Activated CD8-positive, alpha-beta memory T cell treated with anti-CD3 and anti-CD28 coated beads for 48 hours (primary cell): ENCODE data around the gene CLIC4.
"Not testable (repeated sequence)": the region's sequence is repeated elsewhere in the genome, so short reads cannot be mapped to it uniquely, and the experiment has no call there.

Source experiments
- DNase-seq, 3 experiments: peaks; one replicate each; pipeline ENCODE4 v3.0.0-alpha.2; 2020; ENCODE audit warnings: low read depth in 2 of 3, low spot score in 2 of 3

CLIC4 gene

DNA sequence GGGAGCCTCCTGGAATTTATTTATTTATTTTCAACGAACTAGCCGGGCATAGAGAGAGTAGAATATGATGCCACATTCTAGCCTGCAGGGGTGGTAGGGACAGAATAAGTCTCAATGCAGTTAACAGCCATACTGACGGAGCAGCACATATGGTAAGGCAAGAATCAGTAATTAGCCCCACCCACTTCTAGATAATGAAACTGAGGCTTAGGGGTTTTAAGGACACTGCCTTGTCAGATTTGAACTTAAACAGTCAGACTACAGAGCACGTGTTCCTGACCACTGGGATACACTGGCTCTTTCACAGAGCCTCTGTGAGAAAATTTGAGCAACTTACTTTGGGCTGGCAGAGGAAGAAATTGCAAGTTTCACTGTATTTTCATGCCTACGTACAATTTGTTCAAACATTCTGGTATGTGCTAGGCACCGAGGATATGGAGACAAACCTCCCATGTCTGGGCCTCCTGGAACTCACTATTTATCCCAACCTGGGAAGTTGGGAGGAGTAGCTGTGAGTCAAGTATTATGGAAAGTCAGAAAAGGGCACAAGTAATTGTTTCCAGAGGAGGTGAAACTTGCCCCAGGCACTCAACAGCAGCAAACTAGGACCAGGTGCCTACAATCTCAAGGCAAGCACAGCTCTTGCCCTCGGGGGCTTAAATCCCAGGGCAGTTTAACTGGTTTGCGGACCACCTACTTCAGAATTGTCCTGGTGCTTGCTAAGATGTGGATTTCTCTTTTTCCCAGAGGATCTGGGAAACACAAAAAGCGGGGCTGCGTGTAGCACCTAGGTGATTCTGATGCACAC, 1.6 kb upstream of the CLIC4 start:
- DNase-seq, result no peak

DNA sequence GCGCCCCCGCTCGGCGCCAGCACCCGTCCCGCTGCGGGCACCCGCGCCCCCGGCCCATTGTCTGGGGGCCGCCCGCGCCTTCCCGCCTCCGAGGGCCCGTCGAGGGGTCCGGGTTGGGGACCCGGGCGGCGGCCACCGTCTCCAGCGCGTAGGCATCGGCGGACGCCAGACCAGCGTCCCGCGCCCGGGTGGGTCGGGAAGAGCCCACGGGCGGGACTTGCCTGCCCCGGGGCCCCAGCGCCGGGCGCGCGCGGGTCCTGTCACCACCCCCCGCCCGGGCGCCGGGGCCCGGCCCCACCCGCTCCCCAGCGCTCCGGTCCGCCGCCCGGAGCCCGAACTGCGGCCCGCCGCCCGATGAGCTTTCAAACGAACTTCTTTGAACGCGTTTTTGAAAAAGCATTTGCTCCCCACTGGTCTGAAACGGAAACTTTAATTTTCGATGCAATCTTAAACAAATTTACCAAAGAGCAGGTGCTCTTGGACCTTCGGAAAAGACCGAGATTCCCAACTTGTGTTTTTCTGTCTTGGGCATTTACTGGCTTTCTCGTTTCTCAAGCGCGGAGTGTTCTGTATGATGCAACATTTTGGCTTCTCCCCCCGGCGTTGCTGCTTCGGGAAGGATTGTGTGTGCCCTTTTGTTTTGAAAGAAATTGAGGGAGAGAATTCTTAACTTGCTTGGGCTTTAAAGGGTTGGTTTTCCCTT, 615 bp downstream of the CLIC4 start:
- peak in 1 of 3 experiments; percentile 11 for DNase-seq

DNA sequence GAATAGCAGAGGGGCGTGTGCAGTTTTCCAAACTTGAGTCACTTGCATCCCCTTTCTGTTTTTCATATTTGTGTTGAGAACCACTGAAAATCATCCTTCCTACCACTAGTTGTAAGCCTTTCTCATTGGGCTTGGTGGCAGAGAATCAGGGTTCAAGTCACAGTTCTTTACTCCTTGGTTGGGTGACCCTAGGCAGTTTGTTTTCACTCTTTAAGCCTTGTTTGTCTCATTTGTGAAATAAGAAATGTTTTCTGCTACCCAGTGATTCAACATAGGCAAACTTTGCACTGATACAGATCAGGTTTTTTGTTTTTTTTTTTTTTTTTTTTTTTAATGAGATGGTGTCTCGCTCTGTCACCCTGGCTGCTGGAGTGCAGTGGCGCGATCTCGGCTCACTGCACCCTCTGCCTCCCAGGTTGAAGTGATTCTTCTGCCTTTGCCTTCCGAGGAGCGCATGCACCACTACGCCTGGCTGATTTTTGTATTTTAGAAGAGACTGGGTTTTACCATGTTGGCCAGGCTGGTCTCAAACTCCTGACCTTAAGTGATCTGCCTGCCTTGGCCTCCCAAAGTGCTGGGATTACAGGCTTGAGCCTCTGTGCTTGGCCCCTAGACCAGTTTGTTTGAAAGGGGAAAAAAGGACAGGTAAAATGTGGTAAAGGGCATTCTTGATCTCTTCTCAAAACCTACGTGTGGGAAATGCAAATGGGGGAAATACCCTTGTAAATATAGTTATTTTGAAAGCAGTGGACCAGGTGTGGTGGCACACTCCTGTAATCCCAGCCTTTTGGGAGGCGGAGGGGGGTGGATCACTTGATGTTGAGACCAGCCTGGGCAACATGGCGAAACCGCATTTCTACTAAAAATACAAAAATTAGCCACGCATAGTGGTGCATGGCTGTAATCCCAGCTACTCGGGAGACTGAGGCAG, 3.2 kb downstream of the CLIC4 start:
- DNase-seq, result no peak

GRCh38 chr1:24749252-24749651, 4.0 kb downstream of the CLIC4 start:
- DNase-seq, result no peak

- no peak for DNase-seq
These were observed 4.6 kb downstream of the CLIC4 start for GRCh38 chr1:24749886-24750285.

DNA sequence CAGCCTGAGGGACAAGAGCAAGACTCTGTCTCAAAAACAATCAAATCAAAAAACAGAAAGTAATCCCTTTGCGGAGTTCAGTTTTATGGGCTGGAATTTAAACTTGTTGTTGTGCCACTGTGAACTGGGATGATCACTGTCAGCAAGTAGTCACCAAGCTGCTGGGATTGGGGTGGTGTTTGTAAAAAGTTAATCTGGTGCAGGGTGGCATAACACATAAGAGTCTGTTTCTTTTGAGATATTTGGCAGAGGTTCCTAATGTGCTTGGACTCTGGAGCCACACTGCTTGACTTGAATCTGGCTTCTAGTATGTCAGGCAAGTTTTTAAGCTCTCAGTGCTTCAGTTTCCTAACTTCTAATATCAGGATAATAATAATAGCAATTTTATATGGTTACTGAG, 6.6 kb downstream of the CLIC4 start:
- no peak for DNase-seq

- no peak for DNase-seq
These were observed 7.1 kb downstream of the CLIC4 start for GRCh38 chr1:24752305-24752704.

DNA sequence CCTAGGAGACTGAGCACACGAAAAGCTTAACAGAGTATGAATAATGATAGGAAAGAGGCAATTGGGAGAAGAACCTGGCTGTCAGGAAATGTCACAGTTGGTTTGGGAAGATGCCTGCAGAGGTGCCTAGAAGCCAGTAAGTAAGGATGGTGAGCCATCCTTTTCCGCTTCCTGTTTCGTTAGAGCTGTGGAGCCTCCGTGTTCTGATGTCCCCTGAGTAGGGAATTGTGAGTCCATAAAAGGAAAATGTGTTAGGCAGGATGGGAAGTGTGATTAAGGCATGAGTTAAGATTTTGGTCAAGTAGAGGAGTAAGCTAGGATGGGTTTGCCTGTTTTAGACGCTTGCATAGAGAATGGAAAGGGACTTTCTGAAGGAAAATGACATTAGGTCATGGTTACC, 9.0 kb downstream of the CLIC4 start:
- DNase-seq, result no peak

DNA sequence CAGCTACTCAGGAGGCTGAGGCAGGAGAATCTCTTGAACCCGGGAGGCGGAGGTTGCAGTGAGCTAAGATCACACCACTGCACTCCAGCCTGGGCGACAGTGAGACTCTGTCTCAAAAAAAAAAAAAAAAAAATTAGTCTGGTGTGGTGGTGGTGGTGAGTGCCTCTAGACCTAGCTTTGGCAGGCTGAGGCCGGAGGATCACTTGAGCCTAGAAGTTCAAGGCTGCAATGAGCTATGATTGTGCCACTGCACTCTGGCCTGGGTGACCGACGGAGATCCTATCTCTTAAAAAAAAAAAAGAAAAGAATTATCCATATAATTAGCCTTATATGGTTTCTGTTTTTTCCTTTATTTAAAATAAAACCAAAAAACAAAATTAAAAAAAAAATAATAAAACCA, 10.1 kb downstream of the CLIC4 start:
- DNase-seq, result not testable (repeated sequence)

DNA sequence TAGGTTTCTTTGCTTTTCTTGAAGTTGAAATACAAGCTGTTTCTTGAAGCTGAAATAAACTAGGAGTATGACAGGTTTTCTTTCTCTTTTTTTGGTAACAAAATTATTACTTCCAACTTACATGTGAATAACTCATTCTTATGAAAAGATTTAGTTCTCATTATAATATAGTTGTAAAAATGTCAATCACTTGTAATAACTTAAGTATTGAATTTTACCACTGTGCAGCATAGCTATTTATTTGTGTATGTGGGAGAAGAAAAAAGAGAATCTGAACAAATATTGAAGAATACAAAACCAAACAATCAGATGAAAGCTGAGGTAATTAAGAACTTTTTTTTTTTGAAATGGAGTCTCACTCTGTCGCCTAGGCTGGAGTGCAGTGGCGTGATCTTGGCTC, 11.1 kb downstream of the CLIC4 start:
- DNase-seq, result no peak

DNA sequence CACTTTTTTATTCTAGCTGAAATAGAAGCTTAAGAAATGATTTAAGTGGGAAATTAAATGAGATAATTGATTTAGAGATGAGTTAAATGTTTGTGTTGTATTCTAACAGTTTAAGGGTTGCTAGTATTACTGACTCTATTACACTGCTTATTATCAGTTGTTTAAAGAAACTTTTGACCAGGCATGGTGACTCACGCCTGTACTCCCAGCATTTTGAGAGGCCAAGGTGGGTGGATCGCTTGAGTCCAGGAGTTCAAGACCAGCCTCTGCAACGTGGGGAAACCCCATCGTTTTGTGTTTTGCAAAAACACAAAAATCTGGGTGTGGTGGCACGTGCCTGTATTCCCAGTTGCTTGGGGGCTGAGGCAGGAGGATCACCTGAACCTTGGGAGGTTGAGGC, 14.2 kb downstream of the CLIC4 start:
- no peak for DNase-seq

GRCh38 chr1:24761582-24761981, 16.3 kb downstream of the CLIC4 start:
- DNase-seq, result no peak

DNA sequence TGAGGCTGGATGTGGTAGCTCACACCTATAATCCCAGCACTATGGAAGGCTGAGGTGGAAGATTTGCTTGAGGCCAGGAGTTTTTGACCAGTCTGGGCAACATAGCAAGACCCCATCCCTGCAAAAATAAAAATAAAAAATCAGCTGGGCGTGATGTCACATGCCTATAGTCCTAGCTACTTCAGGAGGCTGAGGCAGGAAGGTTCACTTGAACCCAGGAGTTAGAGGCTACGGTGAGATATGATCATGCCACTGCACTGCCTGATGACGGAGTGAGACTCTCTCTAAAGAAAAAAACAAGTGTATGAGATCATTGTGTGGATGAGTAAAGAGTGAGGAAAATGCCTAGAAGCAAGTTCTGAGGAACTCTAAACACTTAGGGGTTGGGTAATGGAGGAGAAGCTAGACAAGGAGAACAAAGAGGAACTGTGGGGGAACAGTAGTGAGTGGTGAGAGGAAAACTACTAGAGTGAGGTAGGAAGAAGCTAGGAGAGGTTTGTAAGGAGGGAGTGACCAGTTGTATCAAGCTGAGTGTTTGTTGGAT, 17.0 kb downstream of the CLIC4 start:
- no peak for DNase-seq

DNA sequence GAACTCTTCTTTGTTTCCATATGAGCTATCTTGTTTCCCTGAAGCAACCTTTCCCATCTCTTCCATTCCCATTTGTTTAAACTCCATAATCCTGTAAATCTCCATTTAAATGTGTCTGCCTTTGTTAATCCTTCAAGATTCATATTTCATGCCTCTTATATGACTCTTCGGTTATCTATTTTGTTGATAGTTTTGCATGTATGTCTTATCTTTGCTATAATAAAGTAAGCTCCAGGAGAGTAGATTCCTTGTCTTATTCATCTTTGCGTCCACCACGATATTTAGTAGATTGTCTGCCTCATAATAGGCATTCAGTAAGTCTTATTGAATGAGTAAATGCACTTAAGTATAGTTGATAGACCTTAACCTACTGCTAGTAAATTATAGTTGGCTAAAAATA, 18.4 kb downstream of the CLIC4 start:
- no peak for DNase-seq

GRCh38 chr1:24764439-24764838, 19.2 kb downstream of the CLIC4 start:
- no peak for DNase-seq

- no peak for DNase-seq
These were observed 19.6 kb downstream of the CLIC4 start for GRCh38 chr1:24764848-24765247.

GRCh38 chr1:24765308-24765988, 20.2 kb downstream of the CLIC4 start:
- no peak for DNase-seq

DNA sequence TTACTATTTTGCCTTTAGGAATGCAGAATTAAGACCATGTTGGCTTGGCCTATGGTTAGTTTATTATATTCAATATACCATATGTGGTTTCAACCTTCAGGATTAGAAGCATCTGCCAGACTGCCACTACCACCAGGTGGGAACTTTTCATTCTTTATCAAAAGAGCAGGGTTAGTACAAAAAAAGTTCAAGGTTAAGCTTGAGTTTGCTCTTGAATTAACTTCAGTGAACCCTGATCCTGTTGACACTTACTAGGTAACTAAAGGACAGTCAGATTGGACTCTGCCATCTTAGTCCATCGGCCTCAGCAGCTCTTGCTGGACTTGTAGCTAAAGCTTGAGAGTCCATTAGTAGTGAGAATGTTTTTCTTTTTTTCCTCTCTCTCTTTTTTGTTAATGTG, 22.1 kb downstream of the CLIC4 start:
- DNase-seq, result no peak

GRCh38 chr1:24768873-24769605, 23.8 kb downstream of the CLIC4 start:
- no peak for DNase-seq
